OCI-M2 (cell line): ENCODE measurements around the gene FCRL6.

Source experiments
- DNase-seq: peaks from one replicate; lab custom pipeline; 2025; ENCODE audit not compliant: unreplicated experiment; lab: John Stamatoyannopoulos, UW

FCRL6 gene

DNA sequence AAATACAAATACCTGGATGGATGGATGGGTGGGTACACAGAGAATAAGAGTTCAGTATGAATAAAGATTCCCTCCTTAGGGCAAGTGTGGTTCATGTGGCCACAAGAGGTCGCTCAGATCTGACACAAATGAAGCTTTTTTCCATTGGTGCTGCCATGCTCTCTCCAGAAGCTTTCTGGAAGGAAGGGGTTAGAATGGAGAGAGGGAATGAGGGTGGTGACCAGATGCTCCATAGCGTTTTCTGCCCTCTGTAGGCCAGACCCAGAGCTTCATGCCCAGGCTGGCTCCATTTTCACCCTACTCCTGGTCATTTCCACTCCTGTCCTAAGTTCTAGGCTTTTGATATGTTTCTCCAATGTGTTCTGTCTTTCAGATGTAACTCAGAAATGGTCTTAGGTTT lies 3.3 kb upstream of the FCRL6 start:
- peak; percentile 17 for DNase-seq

DNA sequence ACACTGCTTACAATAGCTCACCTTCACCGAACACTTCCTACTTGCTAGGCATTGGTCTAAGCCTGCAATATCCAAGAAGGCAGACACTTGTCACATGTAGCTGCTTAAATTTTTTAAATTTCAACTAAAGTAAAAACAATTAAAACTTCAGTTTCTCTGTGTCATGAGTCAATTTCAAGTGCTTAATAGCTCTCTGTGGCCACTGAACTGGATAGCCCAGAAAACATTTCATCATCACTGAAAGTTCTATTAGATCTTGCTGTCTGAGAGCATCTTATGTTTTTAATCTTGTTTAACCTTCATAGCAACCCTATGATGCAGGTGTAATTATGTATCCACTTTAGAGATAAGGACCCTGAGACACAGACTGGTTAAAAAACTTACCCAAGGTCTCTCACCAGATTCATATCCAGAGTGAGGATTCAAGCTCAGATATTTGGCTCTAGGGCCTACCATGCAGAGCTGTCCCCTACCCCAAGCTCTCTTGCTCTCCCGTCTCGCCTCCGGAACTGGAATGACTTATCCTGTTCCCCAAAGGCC lies 2.6 kb upstream of the FCRL6 start:
- DNase-seq: no peak

DNA sequence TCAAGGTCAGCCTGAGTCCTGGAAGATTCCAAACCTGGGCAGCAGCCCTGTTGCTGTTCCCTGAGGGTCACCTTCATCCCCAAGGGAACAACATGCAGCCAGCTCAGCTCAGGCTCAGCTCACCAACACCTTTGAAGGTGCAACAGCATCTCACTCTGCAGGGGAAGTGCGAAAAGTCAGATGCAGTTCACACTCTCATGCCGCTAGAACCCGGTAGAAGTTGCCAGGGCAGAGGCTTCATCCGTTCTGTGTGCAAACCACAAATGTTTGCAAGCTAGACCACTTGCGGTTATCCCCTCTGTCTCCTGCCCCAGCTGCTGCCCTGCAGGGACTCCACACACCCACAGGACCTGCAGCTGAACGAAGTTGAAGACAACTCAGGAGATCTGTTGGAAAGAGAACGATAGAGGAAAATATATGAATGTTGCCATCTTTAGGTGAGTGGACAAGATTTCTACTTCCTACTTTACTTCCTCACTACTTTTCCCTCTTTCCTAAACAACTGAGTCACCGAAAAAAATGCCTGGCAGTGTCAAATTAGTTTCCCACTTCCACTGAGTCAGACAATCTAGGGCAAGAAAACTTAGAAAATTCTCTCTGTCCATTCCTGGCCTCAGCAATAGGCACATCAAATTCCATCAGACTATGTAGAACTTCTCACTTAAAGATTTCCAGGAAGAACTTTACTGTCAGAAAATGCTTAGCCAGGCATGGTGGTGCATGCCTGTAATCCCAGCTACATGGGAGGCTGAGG lies 1.8 kb upstream of the FCRL6 start:
- no peak for DNase-seq

DNA sequence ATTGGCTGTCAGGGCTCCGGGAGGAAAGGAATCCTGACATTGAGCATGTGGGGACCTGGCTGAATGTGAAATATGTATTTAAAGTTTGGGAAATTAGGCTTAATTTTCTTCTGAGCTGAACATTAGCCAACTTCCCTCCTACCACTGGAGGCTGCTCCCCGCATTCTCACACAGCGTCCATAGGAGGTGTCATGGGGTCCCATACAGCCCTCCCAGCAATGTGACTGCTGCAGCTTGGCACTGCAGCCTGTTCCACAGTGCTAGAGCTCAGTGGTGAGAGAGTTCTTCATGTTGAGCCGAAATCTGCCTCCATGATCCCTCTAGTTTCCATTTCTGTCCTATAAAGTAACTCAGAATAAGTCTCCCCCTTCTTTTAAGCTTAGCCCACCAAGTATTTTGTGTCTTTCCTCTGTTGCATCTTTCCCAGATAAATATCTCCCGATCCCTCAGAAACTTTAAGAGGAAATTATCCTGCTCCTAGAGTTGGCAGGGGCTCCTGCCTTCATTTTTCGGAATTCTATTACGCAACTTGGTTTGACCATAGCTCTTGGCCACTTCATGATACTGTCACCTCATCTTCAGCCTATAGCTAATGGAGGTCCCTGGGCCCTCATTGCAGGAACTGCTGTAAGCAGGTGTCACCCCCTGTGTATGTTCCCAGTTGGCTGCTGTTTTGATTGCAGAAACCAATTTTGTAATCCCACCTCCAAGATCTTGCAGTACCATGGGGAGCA lies 2.0 kb downstream of the FCRL6 start:
- DNase-seq: no peak

DNA sequence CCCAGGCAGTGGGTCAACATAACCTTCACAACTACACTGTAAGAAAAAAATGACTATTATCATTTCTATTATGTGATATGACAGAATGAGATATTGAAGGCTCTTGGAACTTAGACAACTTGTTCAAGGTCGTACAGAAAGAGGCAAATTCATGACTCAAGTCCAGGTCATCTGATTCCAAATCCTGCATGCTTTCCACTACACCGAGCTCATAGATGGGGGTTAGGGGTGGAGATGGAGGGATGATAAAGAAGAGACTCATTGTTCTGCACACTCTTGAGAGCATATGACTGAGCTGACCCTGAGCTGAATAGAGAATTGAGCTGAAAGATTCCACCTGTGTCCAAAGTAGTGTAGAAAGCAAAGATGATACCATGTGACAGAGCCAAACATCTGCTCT lies 2.8 kb downstream of the FCRL6 start:
- no peak for DNase-seq

DNA sequence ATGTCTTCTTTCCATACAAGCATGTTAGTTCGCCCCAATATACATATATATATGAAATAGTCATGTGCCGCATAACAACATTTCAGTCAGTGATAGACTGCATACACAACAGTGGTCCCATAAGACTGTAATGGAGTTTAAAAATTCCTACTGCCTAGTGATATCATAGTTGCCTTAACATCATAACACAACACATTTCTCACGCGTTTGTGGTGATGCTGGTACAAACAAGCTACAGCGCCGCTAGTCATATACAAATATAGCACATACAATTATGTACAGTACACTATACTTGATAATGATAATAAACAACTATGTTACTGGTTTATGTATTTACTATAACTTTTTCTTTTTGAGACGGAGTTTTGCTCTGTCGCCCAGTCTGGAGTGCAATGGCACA lies 13.8 kb downstream of the FCRL6 start:
- no peak for DNase-seq

DNA sequence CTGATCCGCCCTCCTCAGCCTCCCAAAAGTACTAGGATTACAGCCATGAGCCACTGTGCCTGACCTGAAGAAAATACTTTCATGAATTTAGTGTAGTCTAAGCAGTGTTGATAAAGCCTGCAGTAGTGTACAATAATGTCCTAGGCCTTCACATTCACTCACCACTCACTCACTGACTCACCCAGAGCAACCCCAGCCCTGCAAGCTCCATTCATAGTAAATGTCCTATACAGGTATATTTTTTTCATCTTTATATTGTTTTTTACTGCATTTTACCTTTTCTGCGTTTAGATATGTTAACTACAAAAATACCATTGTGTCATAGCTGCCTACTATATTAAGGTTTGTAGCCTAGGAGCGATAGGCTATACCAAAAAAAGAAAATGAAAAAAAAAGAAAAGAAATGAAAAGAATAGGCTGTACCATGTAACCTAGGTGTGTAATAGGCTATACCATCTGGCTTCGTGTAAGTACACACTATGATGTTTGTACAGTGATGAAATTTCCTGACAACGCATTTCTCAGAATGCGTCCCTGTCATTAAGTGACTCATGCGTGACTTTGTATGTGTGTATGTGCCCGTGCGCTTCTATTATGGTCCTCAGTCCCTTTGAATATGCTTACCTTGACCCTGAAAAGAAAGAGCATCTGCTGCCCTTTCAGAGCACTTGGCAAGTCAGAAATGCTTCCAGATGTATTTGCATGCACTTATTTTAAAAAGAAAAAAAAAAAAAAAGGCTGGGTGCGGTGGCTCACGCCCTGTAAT lies 15.3 kb downstream of the FCRL6 start:
- DNase-seq: no peak

DNA sequence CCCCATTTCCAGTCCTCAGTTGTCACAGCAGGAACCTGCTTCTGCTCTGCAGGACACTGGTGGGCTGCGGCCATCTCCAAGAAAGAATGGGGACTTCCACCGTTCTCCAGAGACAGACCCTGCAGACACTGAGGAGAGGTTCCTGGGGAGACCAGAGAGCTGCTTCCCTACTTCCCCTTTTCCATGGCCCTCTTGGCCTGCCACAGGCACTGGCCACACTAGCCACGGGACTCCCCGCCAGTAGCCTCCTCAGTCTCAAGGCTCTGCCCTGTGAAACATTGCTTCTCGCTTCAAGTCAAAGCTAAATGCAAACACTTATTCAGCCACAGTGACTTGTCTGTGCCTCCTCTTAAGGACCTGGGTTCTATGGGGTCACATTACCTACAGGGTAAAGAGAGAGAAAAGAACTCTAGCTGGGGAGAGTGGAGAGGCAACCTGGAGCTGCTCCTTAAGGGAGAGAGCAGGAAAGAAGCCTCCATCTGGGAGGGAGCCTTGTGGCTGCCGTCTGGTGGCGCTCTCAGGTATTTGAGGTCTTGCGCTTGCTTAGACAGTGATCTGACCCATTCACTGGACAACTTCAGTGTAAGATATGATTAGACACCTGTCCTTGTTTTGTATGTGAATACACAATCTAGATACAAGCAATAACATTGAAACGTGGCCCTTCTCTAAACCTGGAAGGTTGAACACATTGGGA lies 19.2 kb downstream of the FCRL6 start:
- peak; percentile 11 for DNase-seq

DNA sequence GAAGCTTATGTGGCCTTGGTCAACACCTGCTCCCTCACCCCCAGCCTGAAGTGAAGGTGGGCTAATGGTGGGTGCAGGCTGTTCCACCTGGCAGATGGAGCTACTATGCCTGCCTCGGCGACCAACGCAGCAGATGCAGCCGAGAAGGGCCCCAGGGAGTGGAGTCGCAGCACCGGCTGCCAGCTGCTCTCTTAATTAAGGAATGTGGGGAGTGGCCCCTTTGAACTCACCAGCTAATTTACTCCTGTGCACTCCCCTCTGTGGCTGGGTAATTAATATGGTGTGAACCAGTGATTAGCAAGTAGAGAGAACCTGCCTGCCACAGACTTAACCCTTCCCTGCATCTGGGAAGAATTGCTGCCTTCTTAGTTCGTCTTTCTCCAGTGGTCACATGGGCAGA lies 21.2 kb downstream of the FCRL6 start:
- no peak for DNase-seq

DNA sequence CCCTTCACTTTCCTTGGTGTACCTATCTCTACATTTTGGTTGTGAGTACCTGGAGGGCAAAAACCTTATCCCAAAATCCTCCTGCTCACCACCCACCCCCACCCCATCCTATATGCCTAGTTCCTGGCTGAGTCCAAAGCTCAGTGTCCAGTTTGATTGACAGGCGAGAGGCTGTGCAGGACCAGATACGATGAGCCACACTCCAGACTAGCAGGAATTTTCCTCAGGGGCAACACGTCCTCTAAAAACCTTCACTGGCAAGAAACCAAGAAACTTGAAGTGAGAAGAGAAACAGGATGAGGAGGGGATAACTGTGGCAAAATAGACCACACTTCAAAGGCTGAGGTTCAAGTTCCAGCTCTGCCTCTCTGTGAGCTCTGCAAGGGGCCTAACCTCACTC lies 23.4 kb downstream of the FCRL6 start:
- DNase-seq: no peak

DNA sequence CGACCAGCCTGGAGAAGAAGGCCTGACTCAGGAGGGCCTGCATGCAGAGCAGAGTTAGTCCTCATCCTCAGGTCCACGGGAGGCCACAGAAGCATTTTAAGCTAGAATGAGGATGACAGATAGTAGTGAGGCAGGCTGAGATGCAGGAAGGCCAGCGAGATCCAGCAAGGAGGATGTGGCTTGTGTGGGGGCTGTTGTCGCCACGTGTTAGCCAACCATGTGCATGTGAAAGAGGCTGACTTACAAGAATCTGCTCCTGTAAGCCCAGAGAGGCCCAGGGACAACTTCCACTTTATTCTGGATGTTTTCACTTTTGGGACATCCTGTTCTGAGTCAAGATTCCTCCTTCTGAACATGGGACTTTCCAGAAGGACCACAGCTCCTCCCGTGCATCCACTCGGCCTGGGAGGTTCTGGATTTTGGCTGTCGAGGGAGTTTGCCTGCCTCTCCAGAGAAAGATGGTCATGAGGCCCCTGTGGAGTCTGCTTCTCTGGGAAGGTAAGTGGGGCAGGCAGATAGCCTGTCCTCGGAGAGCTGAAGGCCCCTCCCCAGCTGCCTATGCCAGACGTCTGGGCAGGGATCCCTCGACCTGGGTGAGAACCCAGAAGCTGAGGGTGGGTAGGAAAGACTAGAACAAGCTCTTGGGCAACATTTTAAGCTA lies 24.4 kb downstream of the FCRL6 start, which contains the start of gene SLAMF8:
Gene SLAMF8 (plus strand): TSS at position 433 of the 661 bp plus-strand sequence. CDS start 26 bp downstream, at position 459.
- DNase-seq: no peak

DNA sequence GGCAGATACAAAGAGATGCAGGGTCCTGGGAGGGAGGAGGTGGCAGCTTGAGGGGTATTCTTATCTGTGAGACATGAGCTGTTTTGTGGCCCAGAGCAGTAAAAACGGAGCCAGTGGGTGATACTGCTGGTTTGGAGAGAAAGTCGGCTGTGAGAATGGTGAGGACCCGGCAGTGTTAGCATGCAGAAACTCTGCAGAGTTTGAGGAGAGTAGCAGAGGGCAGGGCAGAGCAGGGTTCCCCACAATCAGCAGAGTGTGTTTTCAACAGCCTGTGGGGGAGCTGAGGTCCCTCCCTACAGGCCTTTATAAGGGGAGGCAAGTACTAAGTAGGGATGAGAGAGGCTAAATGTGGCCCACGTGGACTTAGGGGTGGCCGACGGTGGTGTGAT lies 24.9 kb downstream of the FCRL6 start:
- DNase-seq: no peak

DNA sequence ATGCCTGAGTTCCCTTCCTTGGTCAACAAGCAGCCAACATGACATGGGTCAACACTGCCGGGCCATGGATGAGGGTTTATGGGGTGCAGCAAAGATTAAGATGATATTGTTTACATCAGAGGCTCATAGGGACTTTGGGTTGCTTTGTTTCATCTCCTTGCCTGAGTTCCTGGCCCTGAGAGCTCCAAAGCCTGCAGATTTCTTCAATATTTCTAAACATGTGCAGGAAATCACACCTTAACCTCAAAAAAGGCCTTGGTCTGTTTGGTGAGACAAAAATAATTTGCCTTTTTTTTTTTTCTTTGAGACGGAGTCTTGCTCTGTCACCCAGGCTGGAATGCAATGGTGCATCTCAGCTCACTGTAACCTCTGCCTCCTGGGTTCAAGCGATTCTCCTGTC lies 25.4 kb downstream of the FCRL6 start:
- DNase-seq: no peak

DNA sequence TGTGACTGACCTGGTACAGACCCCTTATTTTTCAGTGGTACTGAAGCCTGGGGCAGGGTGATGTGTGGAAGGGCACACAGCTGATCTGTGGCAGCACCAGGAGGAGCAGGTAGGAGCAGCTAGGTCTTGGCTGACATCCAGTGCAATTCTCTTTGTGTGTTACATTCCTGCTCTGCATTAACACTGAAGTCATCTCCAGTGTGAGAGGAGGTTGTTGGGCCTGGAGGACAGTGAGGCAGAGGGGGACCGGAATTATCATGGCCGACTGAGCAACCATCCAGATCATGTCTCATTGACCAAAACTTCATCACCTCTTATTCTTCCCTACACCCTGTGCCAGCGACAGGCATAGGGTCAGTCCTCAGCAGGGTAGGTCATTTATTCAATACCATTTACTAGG lies 26.0 kb downstream of the FCRL6 start:
- no peak for DNase-seq

DNA sequence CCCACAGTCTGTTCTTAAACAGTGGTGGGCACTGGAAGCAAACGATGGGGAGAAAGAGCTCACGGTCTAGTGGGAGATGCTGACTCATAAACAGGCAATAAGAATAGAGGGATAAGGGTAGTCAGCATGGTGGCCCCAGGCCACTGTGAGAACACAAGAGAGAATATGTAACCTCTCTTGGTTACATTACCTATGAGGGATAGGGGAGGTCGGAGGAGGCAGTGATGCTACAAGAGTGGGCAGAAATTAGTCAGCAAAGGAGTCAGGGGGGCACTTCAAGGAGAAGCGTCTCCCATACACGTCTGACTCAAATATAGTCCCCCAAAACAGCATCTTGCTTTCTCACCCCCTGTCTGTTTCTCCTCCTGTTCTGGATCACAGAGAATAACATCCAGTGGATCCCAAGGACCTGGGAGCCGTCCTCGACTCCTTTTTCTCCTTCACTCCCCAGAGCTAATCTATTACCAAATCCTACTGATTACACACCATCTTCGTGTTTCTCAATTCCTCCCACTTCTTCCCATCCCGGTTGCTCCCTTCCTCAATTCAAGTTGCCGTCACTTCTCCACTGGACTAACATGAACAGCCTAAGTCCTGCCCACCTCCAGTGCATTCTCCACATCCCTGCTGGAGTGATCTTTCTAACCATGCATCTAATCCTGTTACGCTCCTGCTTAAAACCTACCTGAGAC lies 26.6 kb downstream of the FCRL6 start:
- DNase-seq: no peak

DNA sequence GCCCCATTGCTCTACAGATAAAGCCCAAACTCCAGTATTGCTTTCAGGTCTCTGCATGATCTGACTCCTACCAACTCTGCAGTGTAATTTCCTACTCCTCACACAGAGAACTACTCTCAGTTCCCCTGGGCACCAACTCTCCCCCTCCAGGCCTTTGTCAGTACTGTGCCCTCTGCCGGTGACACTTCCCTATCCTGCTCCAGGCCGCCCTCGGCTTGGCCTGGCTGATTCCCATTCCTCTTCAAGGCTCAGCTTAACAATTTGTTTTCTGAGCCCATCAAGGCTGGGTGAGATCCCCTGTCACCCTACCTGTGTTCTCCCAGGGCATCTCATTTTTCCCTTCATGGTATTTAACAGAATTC lies 27.1 kb downstream of the FCRL6 start:
- no peak for DNase-seq

DNA sequence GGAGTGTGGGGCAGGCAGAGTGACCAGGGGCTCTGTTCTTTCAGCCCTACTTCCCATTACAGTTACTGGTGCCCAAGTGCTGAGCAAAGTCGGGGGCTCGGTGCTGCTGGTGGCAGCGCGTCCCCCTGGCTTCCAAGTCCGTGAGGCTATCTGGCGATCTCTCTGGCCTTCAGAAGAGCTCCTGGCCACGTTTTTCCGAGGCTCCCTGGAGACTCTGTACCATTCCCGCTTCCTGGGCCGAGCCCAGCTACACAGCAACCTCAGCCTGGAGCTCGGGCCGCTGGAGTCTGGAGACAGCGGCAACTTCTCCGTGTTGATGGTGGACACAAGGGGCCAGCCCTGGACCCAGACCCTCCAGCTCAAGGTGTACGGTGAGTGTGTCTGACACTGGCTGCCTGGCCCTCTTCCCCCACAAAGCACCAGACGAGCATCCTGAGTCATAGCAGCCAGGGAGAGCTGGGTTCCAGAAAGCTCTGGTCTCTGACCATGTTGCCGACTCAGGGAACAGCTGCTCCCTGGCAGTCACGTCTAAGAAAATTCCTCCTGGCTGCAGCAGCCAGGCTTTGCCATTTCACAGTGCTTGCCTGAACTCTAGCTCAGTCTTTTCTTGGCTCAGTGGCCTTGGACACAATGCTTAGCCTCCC lies 27.8 kb downstream of the FCRL6 start:
- DNase-seq: no peak

DNA sequence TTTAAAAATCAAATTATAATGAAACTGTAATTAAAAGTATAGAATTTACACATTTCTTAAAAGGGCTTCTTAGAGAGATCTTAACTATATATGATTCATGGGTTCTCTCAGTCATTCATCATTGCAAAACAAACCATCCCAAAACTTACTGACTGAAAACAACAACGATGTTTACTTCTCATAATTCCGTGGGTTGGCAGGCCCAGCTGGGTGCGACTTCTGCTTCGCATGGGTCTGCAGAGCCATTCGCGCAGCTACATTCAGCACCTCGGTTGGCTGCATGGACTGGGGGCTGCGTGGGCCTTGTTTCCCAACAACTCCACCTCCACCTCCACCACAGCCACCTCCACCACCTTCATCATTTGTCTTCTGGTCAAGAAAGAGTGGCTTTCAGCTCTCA lies 28.6 kb downstream of the FCRL6 start:
- DNase-seq: no peak

DNA sequence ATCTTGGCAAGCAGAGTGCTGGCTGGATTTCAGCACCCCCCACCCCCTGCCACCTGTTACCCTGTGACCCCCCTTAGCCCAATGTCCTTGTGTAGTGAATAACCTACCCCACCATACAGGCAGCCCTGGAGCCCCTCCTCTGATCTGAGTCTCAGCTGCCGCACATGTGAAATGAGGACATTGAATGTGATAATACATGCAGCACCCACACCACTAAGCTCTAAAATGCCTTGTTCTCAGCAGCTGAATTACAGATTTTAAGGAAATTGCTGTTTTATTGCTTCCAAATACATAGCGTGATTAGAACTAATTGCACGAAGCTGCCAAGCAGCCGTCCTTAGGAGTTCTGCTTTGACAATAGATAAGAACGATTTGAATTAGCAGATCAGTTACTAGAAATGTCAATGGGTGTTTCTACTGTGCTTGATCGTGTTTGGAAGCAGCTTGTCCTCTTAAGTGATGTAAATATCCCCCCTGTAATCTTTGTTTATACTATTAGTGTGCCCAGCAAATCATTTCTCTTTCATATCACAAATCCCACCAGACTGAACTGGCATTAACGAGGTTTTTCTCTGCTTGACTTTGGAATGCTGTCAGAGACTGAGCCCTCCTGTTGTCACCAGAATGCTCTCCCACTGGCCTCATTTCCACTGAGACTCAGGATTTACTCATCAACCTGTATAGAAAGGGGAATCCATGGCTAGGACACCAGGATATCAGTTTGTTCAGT lies 29.4 kb downstream of the FCRL6 start:
- DNase-seq: no peak
